Ovary (tissue), 9 donors: Measurements from ENCODE around the gene TGM1. TPM values are rescaled to one million over a fixed set of nuclear protein-coding genes. Genes with fewer than 3 reads are reported as not detected.

Experiments
- DNase-seq, 5 donors: peaks; one replicate each; pipeline ENCODE4 v3.0.0-alpha.2; 2019 to 2020
- H3K27ac ChIP-seq, 2 donors: fragments of 200-600 bp; one replicate each; pipeline versions ENCODE4 v1.5.1 to v1.8.0; 2019 to 2022
- H3K27me3 ChIP-seq: fragments of 200-600 bp; one replicate; pipeline ENCODE4 v1.8.0; 2022
- H3K36me3 ChIP-seq: fragments of 200-600 bp; sonication (generic); one replicate; pipeline ENCODE4 v1.5.1; 2019
- H3K4me1 ChIP-seq: one replicate; pipeline ENCODE4 v1.8.1; 2013; ENCODE audit warnings: mild to moderate bottlenecking, moderate library complexity; ENCODE audit not compliant: insufficient read depth
- H3K4me3 ChIP-seq: fragments of 200-600 bp; sonication (generic); one replicate; pipeline ENCODE4 v1.5.1; 2017
- H3K9me3 ChIP-seq, 2 donors: fragments of 200-600 bp in 1 of 2; sonication (generic) in 1 of 2; one replicate each; pipeline versions ENCODE4 v1.5.1 to v1.8.1; 2013 to 2019; ENCODE audit warnings: mild to moderate bottlenecking in 1 of 2, moderate library complexity in 1 of 2
- EP300 ChIP-seq: sonication (generic); formaldehyde crosslinking; IDR thresholded peaks from one replicate; pipeline ENCODE4 v1.6.1; 2017; ENCODE audit warnings: antibody characterized with exemption
- POLR2A ChIP-seq: fragments of 450-650 bp; IDR thresholded peaks from one replicate; pipeline ENCODE4 v1.6.1; 2017; ENCODE audit warnings: antibody characterized with exemption, mild to moderate bottlenecking, moderate library complexity
- WGBS, 3 donors: extraction: QIAGEN DNeasy Blood & Tissue Kit in 1 of 3; methylation state at CpG; one replicate each; pipeline versions ENCODE4 v1.1.5 to v1.1.7; 2013 to 2017; 5-methylcytosine and 5-hydroxymethylcytosine counted together
- intact Hi-C, 4 donors: fragments of 100-400 bp; cut with DNase I; formaldehyde crosslinking; loops; one replicate each; pipeline versions ENCODE4 v1.11.0 to v1.15.1; 2022 to 2023
- polyA plus RNA-seq, 2 donors: library from polyadenylated mRNA; stranded (reverse); fragments of 200-250 nt in 1 of 2; fragments of 350-450 nt in 1 of 2; fragmentation: Illumina TruSeq in 1 of 2; extraction: RNeasy Lipid Tissue Mini Kit (QIAGEN cat#74804) in 1 of 2; gene quantifications; one replicate each; pipeline ENCODE4 v1.2.3, GENCODE V29; 2013 to 2014
- total RNA-seq, 7 donors: library from RNA; depleted of rRNA in 2 of 7; stranded (reverse); fragments of >200 nt in 2 of 7; fragmentation: NEBNext Ultra II Directional in 3 of 7; extraction: Animal tissue kit (Norgen Biotek cat#: 25700) in 3 of 7; gene quantifications; one replicate each; pipeline versions ENCODE4 v1.1.0 to v1.2.4, GENCODE V29; 2016 to 2023
- TF ChIP-seq, protein P1 (sequence below), 3 donors: fragments of 450-650 bp in 2 of 3; fragments of 200-600 bp in 1 of 3; IDR thresholded peaks; one replicate each; pipeline versions ENCODE4 v1.5.1 to v1.8.0; 2016 to 2022; ENCODE audit warnings: antibody characterized with exemption in 3 of 3, mild to moderate bottlenecking in 1 of 3
- donor health status: DM: no; HTN: no; CAD: no; lungs with moderate emphysema.
- donor health status: DM: no; HTN: no; CAD: no.
- donor health status: Bipolar disorder and iron deficiency.
- donor health status: DM: yes; HTN: yes; CAD: no.
- donor health status: DM: no; HTN: no; CAD: no.
- donor health status: DM: yes; HTN: yes; CAD: no.

Gene TGM1
- total and polyA plus RNA-seq, 9 donors, result 1.1 to 152 (median 4.2) TPM

- Histone ChIP-seq H3K36me3 (no peaks in the 10 kb centered on the region), H3K4me1 (peaks cover 2% of the 10 kb centered on the region), H3K27ac (no peak overlapping the region), H3K4me3 (no peak overlapping the region), H3K27me3 (no peaks in the 10 kb centered on the region), H3K9me3 (no peaks in the 10 kb centered on the region)
- intact Hi-C loops, result no loop called here
- 81 to 87% (median 83%) methylated on average over 18 of the region's 18 CpGs for WGBS, 3 donors
- DNase-seq, result no peak
- TF ChIP-seq, protein P1, sequence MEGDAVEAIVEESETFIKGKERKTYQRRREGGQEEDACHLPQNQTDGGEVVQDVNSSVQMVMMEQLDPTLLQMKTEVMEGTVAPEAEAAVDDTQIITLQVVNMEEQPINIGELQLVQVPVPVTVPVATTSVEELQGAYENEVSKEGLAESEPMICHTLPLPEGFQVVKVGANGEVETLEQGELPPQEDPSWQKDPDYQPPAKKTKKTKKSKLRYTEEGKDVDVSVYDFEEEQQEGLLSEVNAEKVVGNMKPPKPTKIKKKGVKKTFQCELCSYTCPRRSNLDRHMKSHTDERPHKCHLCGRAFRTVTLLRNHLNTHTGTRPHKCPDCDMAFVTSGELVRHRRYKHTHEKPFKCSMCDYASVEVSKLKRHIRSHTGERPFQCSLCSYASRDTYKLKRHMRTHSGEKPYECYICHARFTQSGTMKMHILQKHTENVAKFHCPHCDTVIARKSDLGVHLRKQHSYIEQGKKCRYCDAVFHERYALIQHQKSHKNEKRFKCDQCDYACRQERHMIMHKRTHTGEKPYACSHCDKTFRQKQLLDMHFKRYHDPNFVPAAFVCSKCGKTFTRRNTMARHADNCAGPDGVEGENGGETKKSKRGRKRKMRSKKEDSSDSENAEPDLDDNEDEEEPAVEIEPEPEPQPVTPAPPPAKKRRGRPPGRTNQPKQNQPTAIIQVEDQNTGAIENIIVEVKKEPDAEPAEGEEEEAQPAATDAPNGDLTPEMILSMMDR (IDR thresholded peaks at IDR 0.05), result no peak
- TF ChIP-seq EP300, result no peak
- TF ChIP-seq POLR2A, result no peak
Observed at GRCh38 chr14:24266344-24267244, 3.6 kb upstream of the TGM1 start.

- Histone ChIP-seq H3K4me3 (no peak overlapping the region), H3K27ac (no peak overlapping the region)
Observed at GRCh38 chr14:24264298-24264697, 1.3 kb upstream of the TGM1 start.

GRCh38 chr14:24263848-24264247 lies 871 bp upstream of the TGM1 start:
- no peaks in the 10 kb centered on the region for H3K27me3 ChIP-seq
- DNase-seq, result no peak
- intact Hi-C loops, result no loop called here
- H3K27ac ChIP-seq, result no peak overlapping the region
- peaks cover 3% of the 10 kb centered on the region for H3K4me1 ChIP-seq
- WGBS, 3 donors, result 55 to 67% (median 65%) methylated on average over 6 of the region's 6 CpGs
- H3K9me3 ChIP-seq, result no peaks in the 10 kb centered on the region
- no peaks in the 10 kb centered on the region for H3K36me3 ChIP-seq
- no peak overlapping the region for H3K4me3 ChIP-seq
- no peak for TF ChIP-seq POLR2A
- TF ChIP-seq, protein P1 (IDR thresholded peaks at IDR 0.05), result no peak
- no peak for TF ChIP-seq EP300

More at GRCh38 chr14:24264298-24264697, 1.3 kb upstream of the TGM1 start:
- peak in 1 of 5 donors; percentile 50 for DNase-seq
- WGBS, 3 donors, result 16 to 38% (median 32%) methylated on average over 6 of the region's 6 CpGs
- Histone ChIP-seq H3K4me1 (no peaks in the 10 kb centered on the region), H3K36me3 (no peaks in the 10 kb centered on the region), H3K27me3 (no peaks in the 10 kb centered on the region), H3K9me3 (no peaks in the 10 kb centered on the region)
- TF ChIP-seq, protein P1 (IDR thresholded peaks at IDR 0.05), result no peak
- TF ChIP-seq EP300, result no peak
- TF ChIP-seq POLR2A, result no peak
- intact Hi-C loops, result no loop called here

- TF ChIP-seq, protein P1 (IDR thresholded peaks at IDR 0.05), result no peak
- TF ChIP-seq POLR2A, result no peak
- no peaks in the 10 kb centered on the region for H3K27me3 ChIP-seq
- no peaks in the 10 kb centered on the region for H3K36me3 ChIP-seq
- intact Hi-C loops, result no loop called here
- peaks cover 3% of the 10 kb centered on the region for H3K4me1 ChIP-seq
- H3K27ac ChIP-seq, result no peak overlapping the region
- 90 to 94% (median 91%) methylated on average over 16 to 19 of the region's 19 CpGs for WGBS, 3 donors
- H3K9me3 ChIP-seq, result no peaks in the 10 kb centered on the region
- no peak overlapping the region for H3K4me3 ChIP-seq
- no peak for DNase-seq
Observed at GRCh38 chr14:24261969-24262327, 1.0 kb downstream of the TGM1 start.
